WTC11 (cell line): ENCODE data around the gene MYH9.

Source experiments
- HMGXB4 ChIP-seq: sonication (generic); formaldehyde crosslinking; IDR thresholded peaks from 2 replicates; pipeline ENCODE4 v1.8.1; 2023; ENCODE audit warnings: mild to moderate bottlenecking, moderate library complexity, missing genetic modification reagents
- TEAD4 ChIP-seq: sonication (generic); formaldehyde crosslinking; IDR thresholded peaks from 2 replicates; pipeline ENCODE4 v1.8.0; 2022; ENCODE audit warnings: mild to moderate bottlenecking, missing genetic modification reagents
- TF ChIP-seq, protein P1 (sequence below): fragments of 200-600 bp; IDR thresholded peaks from 2 replicates; pipeline ENCODE4 v1.8.0; 2022; ENCODE audit warnings: antibody characterized with exemption
- TF ChIP-seq, protein P2 (sequence below): sonication (generic); formaldehyde crosslinking; IDR thresholded peaks from 2 replicates; pipeline ENCODE4 v1.8.1; 2022; ENCODE audit warnings: mild to moderate bottlenecking, moderate library complexity, missing genetic modification reagents

DNA sequence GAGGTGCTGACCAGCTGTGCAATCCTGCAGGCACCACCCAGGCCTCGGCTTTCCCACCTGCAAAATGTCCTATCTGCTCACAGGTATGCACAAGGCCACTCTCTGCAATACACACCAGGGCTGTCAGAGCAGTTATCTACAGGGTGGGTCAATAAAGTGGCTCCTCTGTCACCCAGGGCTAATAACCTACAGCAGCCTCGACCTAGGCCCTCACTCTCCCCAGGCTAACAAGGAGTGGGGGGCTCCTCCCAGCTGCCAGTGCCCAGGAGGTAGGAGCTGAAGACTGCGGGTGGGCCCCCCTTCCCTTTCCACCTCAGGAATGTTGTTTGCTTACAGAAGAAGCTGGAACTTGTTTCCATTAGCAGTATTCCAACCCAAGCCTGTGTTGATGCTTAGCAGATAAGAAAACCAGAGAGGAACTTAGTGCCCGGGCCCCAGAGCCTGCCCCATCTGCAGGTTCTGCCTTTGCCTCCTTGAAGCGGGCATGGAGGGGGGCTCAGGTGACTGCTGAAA lies 26.8 kb downstream of the MYH9 start:
- TF ChIP-seq, protein P1, sequence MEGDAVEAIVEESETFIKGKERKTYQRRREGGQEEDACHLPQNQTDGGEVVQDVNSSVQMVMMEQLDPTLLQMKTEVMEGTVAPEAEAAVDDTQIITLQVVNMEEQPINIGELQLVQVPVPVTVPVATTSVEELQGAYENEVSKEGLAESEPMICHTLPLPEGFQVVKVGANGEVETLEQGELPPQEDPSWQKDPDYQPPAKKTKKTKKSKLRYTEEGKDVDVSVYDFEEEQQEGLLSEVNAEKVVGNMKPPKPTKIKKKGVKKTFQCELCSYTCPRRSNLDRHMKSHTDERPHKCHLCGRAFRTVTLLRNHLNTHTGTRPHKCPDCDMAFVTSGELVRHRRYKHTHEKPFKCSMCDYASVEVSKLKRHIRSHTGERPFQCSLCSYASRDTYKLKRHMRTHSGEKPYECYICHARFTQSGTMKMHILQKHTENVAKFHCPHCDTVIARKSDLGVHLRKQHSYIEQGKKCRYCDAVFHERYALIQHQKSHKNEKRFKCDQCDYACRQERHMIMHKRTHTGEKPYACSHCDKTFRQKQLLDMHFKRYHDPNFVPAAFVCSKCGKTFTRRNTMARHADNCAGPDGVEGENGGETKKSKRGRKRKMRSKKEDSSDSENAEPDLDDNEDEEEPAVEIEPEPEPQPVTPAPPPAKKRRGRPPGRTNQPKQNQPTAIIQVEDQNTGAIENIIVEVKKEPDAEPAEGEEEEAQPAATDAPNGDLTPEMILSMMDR = no peak
- TF ChIP-seq, protein P2, sequence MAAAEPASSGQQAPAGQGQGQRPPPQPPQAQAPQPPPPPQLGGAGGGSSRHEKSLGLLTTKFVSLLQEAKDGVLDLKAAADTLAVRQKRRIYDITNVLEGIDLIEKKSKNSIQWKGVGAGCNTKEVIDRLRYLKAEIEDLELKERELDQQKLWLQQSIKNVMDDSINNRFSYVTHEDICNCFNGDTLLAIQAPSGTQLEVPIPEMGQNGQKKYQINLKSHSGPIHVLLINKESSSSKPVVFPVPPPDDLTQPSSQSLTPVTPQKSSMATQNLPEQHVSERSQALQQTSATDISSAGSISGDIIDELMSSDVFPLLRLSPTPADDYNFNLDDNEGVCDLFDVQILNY = no peak
- TF ChIP-seq TEAD4 (CRISPR knock-in tag) = no peak
- no peak for TF ChIP-seq HMGXB4 (CRISPR knock-in tag)
